Stimulated activated CD4-positive, alpha-beta T cell treated with anti-CD3 and anti-CD28 coated beads, Interleukin-15, amount 100 ng/mL, for 24 hours (primary cell): ENCODE results near the gene POLR1A.
"Not testable (repeated sequence)": the region's sequence is repeated elsewhere in the genome, so short reads cannot be mapped to it uniquely, and the experiment has no call there.

Experiments used
- DNase-seq: peaks from one replicate; pipeline ENCODE4 v3.0.0-alpha.2; 2020

The POLR1A gene

DNA sequence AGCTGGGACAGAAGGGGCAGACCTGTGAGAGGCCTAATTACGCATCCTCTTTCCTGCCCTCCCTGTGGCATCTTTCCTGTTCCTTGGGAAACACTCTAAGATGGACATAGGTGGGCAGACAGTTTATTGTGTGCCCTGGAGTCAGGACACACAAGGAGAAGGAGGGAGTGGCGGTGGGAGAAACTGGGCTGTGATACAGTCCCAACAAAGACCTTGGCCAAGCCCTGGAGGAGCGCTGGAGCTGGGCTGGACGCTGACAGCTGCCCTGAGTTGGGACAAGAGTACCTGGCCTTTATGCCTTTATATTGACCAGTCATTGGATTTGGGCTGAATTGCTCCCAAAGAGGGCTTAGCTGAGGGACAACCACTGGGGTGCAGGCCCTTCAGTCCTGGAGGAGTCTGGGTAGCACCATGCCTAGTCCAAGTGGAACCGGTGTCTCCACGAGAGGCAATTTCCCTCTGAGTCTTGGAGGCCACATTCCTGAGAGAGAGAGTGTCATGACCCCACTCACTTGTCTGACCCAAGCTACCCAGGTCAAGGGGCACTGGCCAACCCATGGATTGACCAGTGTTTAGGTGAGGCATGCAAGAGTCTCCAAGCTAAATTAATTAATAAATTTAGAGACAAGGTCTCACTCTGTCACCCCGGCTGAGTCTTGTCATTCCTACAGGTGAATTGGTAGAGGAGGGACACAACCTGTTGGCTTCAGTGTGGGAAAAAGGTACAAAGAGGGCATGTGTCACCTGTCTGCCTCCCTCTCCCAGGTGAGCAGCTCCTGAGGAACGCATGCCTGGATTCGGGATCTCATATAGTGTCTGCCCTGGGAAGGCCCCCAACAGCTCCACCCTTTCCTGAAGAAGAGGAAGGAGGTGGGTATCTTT lies 109.8 kb downstream of the POLR1A start:
- DNase-seq = no peak

DNA sequence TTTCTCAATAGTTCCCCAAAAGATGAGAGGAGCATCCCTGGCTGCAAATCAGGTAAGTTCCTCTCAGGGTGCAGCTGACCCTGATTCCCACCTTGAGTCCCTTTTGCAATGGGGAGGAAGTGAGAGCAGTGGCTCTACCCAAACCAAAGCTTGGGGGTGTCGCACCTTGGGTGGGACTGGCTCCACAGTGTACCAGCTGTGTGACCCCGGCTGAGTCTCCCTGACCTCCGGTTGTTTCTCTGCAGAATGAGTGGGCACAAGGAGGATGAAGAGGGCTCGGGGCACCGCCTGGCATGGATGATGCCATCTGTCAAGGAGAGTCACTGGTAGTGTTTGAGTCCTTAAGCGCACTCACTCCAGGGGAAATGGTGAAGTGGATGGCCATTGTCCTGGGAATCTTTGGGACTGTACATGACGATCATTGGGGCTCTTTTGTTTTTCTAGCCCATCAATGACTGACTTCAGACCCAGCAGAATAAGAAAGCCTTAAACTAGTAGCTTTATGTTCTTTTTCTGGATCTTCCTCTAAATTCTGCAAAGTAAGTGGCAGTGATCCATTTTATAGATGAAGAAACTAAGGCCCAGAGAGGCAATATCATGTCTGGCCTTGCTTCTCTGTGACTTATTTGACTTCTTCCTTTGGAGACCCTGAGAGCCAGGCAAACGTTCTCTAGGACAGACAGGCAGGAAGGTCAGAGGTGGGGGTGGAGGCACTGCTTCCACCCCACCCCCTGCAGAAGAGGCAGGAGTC lies 110.6 kb downstream of the POLR1A start:
- DNase-seq = no peak

DNA sequence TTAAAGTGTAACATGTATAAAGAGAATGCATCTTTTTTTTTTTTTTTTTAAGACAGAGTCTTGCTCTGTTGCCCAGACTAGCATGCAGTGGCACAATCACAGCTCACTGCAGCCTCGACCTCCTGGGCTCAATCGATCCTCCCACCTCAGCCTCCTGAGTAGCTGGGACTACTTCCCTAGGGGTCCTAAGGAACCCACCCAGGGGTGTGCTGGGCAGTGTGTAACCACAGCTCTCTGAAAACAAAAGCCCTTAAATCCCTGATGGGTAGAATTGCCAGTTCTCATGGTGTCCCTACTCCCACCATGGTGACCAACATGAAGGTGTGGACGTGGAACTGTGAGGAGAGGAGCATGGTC lies 111.3 kb downstream of the POLR1A start:
- DNase-seq = no peak

DNA sequence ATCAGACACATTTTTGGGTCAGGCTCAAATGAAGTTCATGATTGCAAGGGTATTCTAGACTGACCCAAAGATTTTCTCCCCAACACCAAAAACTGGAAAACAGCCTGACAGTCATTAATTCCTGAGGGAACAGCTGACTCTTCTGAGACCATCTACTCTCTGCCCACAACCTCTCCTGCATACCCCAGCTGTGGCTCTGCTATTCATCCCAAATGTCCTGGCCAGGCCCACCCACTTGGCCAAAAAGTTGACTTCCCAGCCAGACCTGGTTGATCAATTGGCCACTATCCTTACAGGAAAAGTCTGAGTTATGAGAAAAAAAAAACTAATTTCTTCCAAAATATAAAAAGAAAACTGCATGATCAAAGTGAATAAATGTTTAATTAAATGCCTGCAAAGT lies 113.1 kb downstream of the POLR1A start:
- no peak for DNase-seq

DNA sequence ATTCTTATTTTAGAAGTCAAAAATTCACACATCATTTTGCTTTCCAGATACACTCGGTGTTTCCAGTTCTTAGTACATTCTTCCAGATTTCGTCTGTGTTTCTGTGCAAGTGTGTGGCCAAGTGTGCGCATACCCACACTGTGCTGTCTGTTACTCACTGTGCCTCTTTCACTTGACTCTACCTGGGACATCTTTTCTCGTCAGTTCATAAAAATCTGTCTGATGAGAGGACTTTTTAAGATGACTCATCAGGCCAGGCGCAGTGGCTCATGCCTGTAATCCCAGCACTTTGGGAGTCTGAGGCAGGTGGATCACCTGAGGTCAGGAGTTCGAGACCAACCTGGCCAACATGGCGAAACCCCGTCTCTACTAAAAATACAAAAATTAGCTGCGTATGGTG lies 113.6 kb downstream of the POLR1A start:
- not testable (repeated sequence) for DNase-seq

DNA sequence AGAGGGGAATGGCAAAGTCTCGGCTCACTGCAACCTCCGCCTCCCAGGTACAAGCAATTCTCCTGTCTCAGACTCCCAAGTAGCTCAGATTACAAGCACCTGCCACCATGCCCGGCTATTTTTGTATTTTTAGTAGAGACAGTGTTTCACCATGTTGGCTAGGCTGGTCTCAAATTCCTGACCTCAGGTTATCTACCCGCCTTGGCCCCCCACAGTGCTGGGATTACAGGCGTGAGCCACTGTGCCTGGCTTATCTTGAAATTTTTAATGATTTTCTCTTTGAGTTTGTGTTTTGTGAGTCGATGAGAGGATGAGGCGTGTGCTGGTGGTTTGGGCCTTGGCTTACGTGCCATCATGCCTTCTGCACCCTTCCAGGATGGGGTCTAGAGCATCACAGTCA lies 115.6 kb downstream of the POLR1A start:
- DNase-seq = no peak

GRCh38 chr2:85989288-85989865 lies 116.3 kb downstream of the POLR1A start:
- DNase-seq = no peak

DNA sequence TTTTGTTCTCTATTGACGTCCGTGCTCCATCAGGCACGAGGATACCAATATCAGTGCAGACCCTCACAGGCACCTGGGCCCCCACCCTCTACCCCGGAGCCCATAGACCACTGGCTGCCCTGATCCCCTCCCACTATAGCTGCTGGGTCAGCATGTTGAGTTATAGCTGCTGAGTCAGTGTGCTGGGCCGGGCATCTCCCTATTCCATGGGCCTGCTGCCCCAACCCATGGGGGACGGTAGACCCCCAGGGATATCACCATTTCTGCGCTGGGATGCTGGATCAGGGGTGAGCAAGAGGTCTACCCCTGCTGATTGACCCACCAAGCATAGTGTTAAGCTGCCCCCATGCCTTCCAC lies 116.8 kb downstream of the POLR1A start:
- no peak for DNase-seq

GRCh38 chr2:85988175-85988913 lies 117.3 kb downstream of the POLR1A start:
- DNase-seq = no peak

DNA sequence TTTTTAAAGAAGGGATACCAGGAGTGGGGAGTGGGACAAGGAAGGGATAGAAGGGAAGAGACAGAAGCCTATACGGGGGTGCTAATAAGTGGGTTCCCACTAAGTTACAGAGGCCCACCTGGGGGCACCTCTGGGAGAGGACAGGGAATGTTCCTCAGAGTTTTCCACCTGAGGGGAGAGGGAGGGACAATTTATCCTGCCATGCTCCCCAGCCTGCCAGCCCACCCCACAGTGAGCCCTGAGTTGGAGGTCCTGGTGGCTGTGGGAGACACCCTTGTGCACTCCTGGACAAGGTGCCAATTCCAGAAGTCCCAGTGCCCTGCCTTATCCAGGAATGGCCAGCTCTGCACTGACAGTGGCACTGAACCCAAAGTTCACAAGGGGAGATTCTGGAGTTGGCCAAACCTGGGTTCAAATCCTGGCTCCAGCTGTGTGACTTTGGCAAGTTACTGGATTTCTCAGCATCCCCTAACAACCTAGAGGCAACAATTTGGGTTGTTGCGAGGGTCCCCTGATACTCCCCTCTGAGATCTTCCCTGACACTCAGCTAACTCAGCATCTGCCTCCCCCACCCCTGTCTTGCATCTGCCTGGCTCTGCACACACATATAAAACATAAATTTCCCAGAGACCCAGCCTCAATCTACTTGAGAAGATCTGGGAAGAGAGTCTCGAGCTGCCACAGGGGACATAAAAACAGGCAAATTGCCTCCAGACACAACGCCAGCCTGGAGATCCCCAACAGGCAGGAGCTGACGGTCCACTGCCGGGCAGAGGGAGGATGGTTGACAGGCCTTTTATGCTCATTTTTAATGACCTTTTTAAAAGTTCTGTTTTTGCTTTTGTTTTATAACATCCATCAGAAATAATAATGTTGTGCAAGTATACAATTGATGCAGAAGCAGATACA lies 118.2 kb downstream of the POLR1A start:
- no peak for DNase-seq

- DNase-seq = no peak
Observed at GRCh38 chr2:85986121-85986520, 119.6 kb downstream of the POLR1A start.

DNA sequence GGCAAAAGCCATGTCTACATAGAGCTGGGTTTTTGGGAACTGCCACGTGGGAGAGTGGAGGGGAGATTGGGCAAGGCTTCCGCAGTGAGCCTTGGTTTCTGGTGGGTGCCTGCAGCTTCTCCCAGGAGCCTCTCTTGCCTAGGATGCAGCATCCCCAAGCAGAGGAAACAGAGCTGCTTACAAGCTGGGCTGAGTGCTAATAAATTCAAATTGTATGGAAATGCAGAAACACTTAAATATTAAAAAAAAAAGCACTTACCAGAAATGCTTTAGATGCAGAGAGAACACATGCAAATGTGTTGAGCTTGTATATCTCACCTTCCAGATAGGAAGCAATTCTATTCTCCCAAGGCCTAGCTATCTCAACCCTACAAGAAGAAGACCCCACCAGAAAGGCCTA lies 120.9 kb downstream of the POLR1A start:
- DNase-seq = no peak

DNA sequence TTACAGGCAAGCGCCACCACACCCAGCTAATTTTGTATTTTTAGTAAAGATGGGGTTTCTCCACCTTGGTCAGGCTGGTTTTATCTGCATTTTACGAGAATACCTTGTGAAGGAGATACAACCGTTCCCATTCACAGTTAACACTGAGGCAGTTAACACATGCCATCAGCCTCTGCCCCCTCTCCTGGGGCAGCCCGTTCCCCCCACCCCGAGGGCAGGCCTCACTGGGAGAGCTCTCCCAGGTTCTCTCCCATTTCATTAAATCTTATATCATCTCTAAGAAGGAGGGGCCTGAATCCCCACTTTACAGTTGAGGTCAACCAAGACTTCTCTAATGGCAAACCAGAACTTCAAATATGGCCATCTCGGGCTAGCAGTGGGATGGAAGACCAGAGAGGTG lies 121.9 kb downstream of the POLR1A start:
- DNase-seq = no peak

DNA sequence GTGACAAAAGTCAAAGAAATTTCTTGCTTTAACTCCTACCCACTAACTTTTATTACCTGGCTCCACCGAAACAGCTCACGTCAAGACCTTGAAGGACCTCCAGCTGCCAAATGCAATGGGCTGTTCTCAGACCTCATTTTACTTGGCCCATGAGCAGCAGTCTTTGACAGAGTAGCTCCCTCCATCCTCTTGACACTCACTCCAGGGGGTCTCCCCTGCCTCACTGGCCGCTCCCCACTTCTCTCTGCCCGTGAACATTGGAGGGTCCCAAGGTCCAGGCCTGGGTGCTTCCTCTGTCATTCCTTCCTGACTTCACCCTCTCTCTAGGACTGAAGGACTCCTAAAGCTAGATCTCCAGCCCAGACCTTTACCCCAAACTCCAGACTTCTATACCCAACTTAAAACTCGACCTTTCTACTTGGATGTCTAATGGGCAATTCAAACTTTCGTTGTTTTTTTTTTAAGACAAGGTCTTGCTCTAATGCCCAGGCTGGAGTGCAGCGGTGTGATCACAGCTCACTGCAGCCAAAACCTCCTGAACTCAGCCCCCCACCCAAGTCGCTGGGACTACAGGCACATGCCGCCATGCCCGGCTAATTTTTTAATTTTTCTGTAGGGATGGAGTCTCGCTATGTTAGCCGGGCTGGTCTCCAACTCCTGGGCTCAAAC lies 124.0 kb downstream of the POLR1A start:
- DNase-seq = no peak

- DNase-seq = no peak
Observed at GRCh38 chr2:85978883-85979780, 126.6 kb downstream of the POLR1A start.

DNA sequence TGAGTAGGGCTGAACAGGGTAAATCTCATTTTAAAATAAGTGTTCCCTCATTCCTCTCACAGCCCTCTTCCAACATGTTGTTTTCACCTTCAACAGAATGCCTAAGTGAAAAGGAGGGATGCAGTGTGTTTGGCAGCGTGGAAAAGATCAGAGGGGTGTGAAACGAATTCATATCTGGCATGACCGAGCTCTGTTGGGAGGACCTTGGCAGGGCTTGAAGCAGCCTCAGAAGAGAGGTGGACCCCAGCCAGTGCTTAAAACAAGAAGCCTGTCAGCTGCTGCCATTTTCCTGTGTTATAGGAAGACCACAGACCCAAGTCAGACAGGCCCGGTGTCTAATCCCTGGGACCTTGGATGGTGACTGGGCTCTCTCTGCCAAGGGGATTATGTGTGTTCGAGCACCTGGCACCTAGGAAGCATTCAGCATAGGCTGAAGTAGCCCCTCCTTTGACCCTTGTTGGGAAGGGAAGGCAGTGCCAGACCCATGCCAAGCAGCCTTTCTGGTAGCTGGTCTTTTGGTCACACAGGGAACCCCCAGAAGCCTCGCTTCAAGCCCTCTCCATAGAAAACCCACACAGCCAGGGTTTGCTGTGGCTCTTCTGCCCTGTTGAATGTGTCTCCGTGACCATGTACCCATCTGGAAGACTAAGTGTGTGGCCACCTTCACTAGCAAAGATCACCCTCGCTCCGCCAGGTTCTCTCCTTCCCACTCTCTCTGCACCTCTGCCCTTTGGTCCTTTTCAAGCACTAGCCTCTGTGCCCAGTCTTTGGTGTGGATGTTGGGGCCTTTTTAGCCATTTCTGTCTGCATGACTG lies 129.4 kb downstream of the POLR1A start:
- no peak for DNase-seq

GRCh38 chr2:85975581-85975980 lies 130.1 kb downstream of the POLR1A start:
- DNase-seq = no peak

GRCh38 chr2:85974390-85974789 lies 131.3 kb downstream of the POLR1A start:
- DNase-seq = no peak

GRCh38 chr2:85972355-85972754 lies 133.3 kb downstream of the POLR1A start:
- no peak for DNase-seq

- DNase-seq = no peak
Observed at GRCh38 chr2:85971366-85971765, 134.3 kb downstream of the POLR1A start.
